Ovary (tissue), 9 donors: ENCODE results near the gene CCDC57. TPM values are rescaled to one million over a fixed set of nuclear protein-coding genes. Genes with fewer than 3 reads are reported as not detected.
"Not testable (repeated sequence)": the region's sequence is repeated elsewhere in the genome, so short reads cannot be mapped to it uniquely, and the experiment has no call there.

Source experiments
- DNase-seq, 5 donors: peaks; one replicate each; pipeline ENCODE4 v3.0.0-alpha.2; 2019 to 2020
- H3K27ac ChIP-seq, 2 donors: fragments of 200-600 bp; one replicate each; pipeline versions ENCODE4 v1.5.1 to v1.8.0; 2019 to 2022
- H3K27me3 ChIP-seq: fragments of 200-600 bp; one replicate; pipeline ENCODE4 v1.8.0; 2022
- H3K36me3 ChIP-seq: fragments of 200-600 bp; sonication (generic); one replicate; pipeline ENCODE4 v1.5.1; 2019
- H3K4me1 ChIP-seq: one replicate; pipeline ENCODE4 v1.8.1; 2013; ENCODE audit warnings: mild to moderate bottlenecking, moderate library complexity; ENCODE audit not compliant: insufficient read depth
- H3K4me3 ChIP-seq: fragments of 200-600 bp; sonication (generic); one replicate; pipeline ENCODE4 v1.5.1; 2017
- H3K9me3 ChIP-seq, 2 donors: fragments of 200-600 bp in 1 of 2; sonication (generic) in 1 of 2; one replicate each; pipeline versions ENCODE4 v1.5.1 to v1.8.1; 2013 to 2019; ENCODE audit warnings: mild to moderate bottlenecking in 1 of 2, moderate library complexity in 1 of 2
- EP300 ChIP-seq: sonication (generic); formaldehyde crosslinking; IDR thresholded peaks from one replicate; pipeline ENCODE4 v1.6.1; 2017; ENCODE audit warnings: antibody characterized with exemption
- POLR2A ChIP-seq: fragments of 450-650 bp; IDR thresholded peaks from one replicate; pipeline ENCODE4 v1.6.1; 2017; ENCODE audit warnings: antibody characterized with exemption, mild to moderate bottlenecking, moderate library complexity
- WGBS, 3 donors: extraction: QIAGEN DNeasy Blood & Tissue Kit in 1 of 3; methylation state at CpG; one replicate each; pipeline versions ENCODE4 v1.1.5 to v1.1.7; 2013 to 2017; 5-methylcytosine and 5-hydroxymethylcytosine counted together
- intact Hi-C, 4 donors: fragments of 100-400 bp; cut with DNase I; formaldehyde crosslinking; loops; one replicate each; pipeline versions ENCODE4 v1.11.0 to v1.15.1; 2022 to 2023
- polyA plus RNA-seq, 2 donors: library from polyadenylated mRNA; stranded (reverse); fragments of 200-250 nt in 1 of 2; fragments of 350-450 nt in 1 of 2; fragmentation: Illumina TruSeq in 1 of 2; extraction: RNeasy Lipid Tissue Mini Kit (QIAGEN cat#74804) in 1 of 2; gene quantifications; one replicate each; pipeline ENCODE4 v1.2.3, GENCODE V29; 2013 to 2014
- total RNA-seq, 7 donors: library from RNA; depleted of rRNA in 2 of 7; stranded (reverse); fragments of >200 nt in 2 of 7; fragmentation: NEBNext Ultra II Directional in 3 of 7; extraction: Animal tissue kit (Norgen Biotek cat#: 25700) in 3 of 7; gene quantifications; one replicate each; pipeline versions ENCODE4 v1.1.0 to v1.2.4, GENCODE V29; 2016 to 2023
- TF ChIP-seq, protein P1 (sequence below), 3 donors: fragments of 450-650 bp in 2 of 3; fragments of 200-600 bp in 1 of 3; IDR thresholded peaks; one replicate each; pipeline versions ENCODE4 v1.5.1 to v1.8.0; 2016 to 2022; ENCODE audit warnings: antibody characterized with exemption in 3 of 3, mild to moderate bottlenecking in 1 of 3
- donor health status: DM: no; HTN: no; CAD: no; lungs with moderate emphysema.
- donor health status: DM: no; HTN: no; CAD: no.
- donor health status: Bipolar disorder and iron deficiency.
- donor health status: DM: yes; HTN: yes; CAD: no.
- donor health status: DM: no; HTN: no; CAD: no.
- donor health status: DM: yes; HTN: yes; CAD: no.

CCDC57 gene
- total and polyA plus RNA-seq, 9 donors = 7.7 to 65.0 (median 40.3) TPM

DNA sequence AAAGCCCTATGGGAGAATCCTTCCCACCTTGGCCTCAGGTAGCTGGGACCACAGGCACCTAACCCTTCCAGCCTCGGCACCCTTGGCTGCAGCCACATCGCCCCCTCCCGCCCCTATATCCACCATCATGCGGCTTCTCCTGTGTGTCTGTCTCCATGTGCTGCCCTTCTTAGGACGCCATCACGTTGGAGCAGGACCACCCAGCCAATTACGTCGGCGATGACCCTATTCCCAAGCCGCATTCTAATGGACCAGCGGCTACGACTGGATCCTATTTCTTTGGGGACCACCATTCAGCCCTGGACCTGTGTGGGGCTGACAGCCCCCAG is 3.3 kb upstream of the CCDC57 start:
- Histone ChIP-seq H3K27me3 (no peaks in the 10 kb centered on the region), H3K4me3 (no peak overlapping the region), H3K27ac (no peak overlapping the region), H3K9me3 (no peaks in the 10 kb centered on the region), H3K36me3 (no peaks in the 10 kb centered on the region), H3K4me1 (peaks cover 2% of the 10 kb centered on the region)
- intact Hi-C loops = no loop called here
- 81 to 89% (median 86%) methylated on average over 12 of the region's 12 CpGs for WGBS, 3 donors
- no peak for DNase-seq
- no peak for TF ChIP-seq POLR2A
- no peak for TF ChIP-seq EP300
- TF ChIP-seq, protein P1, sequence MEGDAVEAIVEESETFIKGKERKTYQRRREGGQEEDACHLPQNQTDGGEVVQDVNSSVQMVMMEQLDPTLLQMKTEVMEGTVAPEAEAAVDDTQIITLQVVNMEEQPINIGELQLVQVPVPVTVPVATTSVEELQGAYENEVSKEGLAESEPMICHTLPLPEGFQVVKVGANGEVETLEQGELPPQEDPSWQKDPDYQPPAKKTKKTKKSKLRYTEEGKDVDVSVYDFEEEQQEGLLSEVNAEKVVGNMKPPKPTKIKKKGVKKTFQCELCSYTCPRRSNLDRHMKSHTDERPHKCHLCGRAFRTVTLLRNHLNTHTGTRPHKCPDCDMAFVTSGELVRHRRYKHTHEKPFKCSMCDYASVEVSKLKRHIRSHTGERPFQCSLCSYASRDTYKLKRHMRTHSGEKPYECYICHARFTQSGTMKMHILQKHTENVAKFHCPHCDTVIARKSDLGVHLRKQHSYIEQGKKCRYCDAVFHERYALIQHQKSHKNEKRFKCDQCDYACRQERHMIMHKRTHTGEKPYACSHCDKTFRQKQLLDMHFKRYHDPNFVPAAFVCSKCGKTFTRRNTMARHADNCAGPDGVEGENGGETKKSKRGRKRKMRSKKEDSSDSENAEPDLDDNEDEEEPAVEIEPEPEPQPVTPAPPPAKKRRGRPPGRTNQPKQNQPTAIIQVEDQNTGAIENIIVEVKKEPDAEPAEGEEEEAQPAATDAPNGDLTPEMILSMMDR (IDR thresholded peaks at IDR 0.05) = no peak

DNA sequence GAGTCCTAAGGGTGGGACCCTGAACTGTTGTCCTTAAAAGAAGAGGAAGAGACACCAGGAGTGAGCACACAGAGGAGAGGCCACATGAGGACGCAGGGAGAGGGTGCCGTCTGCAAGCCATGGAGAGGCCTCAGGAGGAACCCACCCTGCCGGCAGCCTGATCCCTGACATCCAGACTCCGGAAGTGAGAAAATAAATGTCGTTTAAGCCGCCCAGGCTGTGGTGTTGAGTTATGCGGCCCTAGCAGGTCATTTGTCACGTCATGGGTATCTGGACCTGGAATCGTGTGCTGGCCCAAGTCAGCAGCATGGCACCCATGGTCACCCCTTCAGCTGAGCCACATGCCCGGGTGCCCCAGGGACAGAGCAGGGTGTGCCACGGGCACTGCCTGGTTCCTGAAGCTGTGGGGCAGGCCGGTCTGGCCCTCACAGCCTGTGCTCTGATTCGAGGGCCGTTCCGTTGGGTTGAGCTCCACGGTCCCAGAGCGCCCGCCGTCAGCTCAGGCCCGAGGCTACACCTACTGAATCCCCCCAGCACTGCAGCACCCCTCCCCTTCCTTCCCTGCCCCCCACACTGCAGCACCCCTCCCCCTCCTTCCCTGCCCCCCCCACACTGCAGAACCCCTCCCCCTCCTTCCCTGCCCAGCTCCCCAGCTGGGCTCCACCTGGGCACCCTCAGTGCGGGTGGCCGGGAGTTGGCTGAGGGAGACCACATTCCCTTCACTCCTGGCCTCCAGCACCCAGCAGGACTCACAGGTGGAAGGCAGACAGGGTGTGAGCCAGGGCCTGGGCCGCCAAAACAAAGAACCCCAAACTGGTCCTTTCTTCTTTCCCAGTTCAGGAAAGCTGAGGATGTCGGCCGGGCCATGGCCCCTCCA is 2.7 kb upstream of the CCDC57 start:
- Histone ChIP-seq H3K27ac (no peak overlapping the region), H3K4me1 (peaks cover 2% of the 10 kb centered on the region), H3K27me3 (no peaks in the 10 kb centered on the region), H3K9me3 (no peaks in the 10 kb centered on the region), H3K36me3 (no peaks in the 10 kb centered on the region), H3K4me3 (no peak overlapping the region)
- WGBS, 3 donors = 69 to 81% (median 71%) methylated on average over 15 to 25 of the region's 25 CpGs
- DNase-seq = no peak
- intact Hi-C loops = no loop called here
- TF ChIP-seq POLR2A (no peak), EP300 (no peak)
- TF ChIP-seq, protein P1 (IDR thresholded peaks at IDR 0.05) = no peak

DNA sequence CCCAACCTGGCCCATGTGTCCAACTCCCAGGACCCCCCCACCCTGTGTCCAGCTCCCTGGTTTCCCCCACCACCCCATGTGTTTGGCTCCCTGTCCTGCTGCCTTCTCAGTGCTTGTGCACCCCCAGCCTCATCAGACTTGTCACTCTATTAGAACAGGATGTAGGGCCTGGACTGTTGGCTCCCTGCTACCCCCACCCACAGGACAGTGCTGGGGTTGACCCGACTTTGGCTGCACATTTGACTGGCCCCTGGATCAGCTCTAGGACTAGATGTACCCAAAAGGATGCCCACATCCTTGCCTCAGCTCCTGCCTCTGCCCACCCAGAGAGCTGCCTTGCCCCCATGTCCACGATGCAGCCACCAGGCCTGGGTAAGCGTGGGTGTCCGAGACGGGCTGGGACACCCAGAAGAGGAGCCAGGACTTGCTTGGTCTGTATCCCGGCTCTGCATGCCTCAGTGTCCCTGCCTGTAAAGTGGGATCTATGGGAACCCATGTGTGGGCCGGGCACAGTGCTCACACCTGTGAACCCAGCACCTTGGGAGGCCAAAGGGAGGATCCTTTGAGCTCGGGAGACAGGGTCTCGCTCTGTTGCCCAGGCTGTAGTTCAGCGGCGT is 1.5 kb upstream of the CCDC57 start:
- no peaks in the 10 kb centered on the region for H3K36me3 ChIP-seq
- H3K27ac ChIP-seq = no peak overlapping the region
- no peak for DNase-seq
- intact Hi-C loops = no loop called here
- H3K4me1 ChIP-seq = peaks cover 2% of the 10 kb centered on the region
- no peaks in the 10 kb centered on the region for H3K9me3 ChIP-seq
- 75 to 85% (median 77%) methylated on average over 11 of the region's 11 CpGs for WGBS, 3 donors
- no peak overlapping the region for H3K4me3 ChIP-seq
- no peak for TF ChIP-seq POLR2A
- no peak for TF ChIP-seq EP300
- TF ChIP-seq, protein P1 (IDR thresholded peaks at IDR 0.05) = no peak
- H3K27me3 ChIP-seq = no peaks in the 10 kb centered on the region

DNA sequence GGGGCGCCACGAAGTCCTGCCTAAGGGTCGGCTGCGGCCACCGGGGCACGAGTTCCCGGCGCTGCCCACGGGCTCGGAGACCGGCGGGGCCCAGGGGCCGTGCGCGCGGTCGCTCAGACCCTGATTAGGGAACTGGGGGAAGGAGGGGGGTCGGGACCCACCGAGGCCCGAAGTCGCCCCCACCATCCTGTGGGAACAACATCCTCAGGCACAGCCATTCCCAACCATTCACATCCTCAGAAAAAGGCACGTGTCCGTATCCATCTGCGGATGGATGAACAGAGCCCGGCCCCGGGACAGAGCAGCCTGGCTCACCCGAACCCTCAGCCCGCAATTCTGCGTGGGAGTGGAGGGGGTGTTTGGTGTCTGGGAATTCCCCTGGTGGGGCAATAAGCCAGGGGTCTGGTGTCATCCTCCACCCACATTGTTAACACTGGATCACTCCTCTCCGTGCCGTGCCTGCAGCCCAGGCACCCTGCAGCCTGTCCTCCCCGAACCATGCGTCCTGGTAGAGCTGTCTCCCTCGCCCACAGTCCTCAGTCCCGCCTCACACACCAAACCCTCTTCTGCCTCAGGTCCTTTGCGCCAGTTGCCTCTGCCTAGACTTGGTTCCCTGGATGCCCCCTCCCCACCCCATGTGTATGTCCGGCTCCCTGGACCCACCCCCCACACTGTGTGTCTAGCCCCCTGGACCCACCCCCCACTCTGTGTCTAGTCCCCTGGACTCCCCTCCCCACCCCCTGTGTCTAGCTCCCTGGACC is 789 bp upstream of the CCDC57 start:
- Histone ChIP-seq H3K27me3 (no peaks in the 10 kb centered on the region), H3K27ac (peak overlapping the region; percentile 85 to 94), H3K4me3 (peak overlapping the region; percentile 60), H3K9me3 (no peaks in the 10 kb centered on the region), H3K4me1 (peaks cover 2% of the 10 kb centered on the region), H3K36me3 (no peaks in the 10 kb centered on the region)
- 2 to 7% (median 3%) methylated on average over 20 to 37 of the region's 37 CpGs for WGBS, 3 donors
- intact Hi-C loops = no loop called here
- DNase-seq = peak; percentile 45 to 66 (median 65)
- TF ChIP-seq POLR2A = no peak
- TF ChIP-seq, protein P1 (IDR thresholded peaks at IDR 0.05) = no peak
- TF ChIP-seq EP300 = no peak

DNA sequence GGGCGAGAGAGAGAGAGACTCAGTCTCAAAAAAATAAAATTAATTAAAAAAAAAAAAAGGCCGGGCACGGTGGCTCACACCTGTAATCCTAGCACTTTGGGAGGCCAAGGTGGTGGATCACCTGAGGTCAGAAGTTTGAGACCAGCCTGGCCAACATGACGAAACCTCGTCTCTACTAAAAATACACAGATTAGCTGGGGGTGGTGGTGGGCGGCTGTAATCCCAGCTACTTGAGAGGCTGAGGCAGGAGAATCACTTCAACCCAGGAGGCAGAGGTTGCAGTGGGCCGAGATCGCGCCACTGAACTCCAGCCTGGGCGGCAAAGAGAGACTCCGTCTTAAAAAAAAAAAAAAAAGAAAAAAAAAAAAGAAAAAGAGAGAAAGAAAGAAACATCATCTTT is 2.0 kb downstream of the CCDC57 start:
- H3K27ac ChIP-seq, H3K4me1 ChIP-seq, H3K4me3 ChIP-seq, H3K27me3 ChIP-seq, H3K9me3 ChIP-seq, H3K36me3 ChIP-seq, intact Hi-C loops, DNase-seq: not testable (repeated sequence)
- 94 to 95% (median 95%) methylated on average over 11 of the region's 11 CpGs for WGBS, 3 donors
